Fibroblast of the aortic adventitia (primary cell): ENCODE measurements around the gene TOPAZ1. TPM values are rescaled to one million over a fixed set of nuclear protein-coding genes. Genes with fewer than 3 reads are reported as not detected.

Experiments used
- DNase-seq: peaks from one replicate; pipeline ENCODE4 v3.0.0-alpha.2; 2010; ENCODE audit warnings: low read depth
- H3K4me3 ChIP-seq: 2 replicates; pipeline ENCODE4 v1.5.1; 2011; ENCODE audit warnings: low read depth, mild to moderate bottlenecking, control low read depth, low read length, moderate library complexity
- total RNA-seq: library from RNA; depleted of rRNA; stranded (reverse); fragments of >200 nt; gene quantifications from 2 replicates; pipeline ENCODE4 v1.2.3, GENCODE V29; 2012; ENCODE audit warnings: low replicate concordance
- TF ChIP-seq, protein P1 (sequence below): IDR thresholded peaks from 2 replicates; pipeline ENCODE4 v1.5.1; 2011; ENCODE audit warnings: mild to moderate bottlenecking, low read length, control low read depth, inconsistent platforms; ENCODE audit not compliant: insufficient read depth

Gene TOPAZ1
- total RNA-seq, result not detected in 2 replicates

DNA sequence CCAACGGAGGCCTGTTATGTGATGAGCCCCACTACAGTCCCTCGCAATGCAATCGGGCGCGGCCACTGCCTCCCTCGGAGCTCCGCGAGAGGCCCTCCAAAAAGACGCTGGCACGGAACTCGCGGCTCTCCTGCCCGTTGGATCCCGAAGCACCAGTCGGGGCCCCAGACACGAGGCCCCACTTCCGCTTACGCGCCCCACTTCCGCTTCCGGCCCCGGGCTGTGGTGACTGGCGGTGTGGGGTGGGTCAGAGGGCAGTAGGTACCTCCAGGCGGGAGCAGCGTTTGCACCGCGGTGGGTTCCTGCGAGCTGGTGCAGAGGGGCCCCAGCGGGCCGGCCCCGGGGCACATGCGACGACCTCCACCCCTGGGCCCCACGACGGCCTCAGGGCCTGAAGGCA, at the start of gene TOPAZ1:
Gene TOPAZ1, plus strand, starts transcription at position 181 of the 400 bp plus-strand sequence. Its CDS starts 168 bp downstream, at position 349.
- DNase-seq, result no peak
- TF ChIP-seq, protein P1, sequence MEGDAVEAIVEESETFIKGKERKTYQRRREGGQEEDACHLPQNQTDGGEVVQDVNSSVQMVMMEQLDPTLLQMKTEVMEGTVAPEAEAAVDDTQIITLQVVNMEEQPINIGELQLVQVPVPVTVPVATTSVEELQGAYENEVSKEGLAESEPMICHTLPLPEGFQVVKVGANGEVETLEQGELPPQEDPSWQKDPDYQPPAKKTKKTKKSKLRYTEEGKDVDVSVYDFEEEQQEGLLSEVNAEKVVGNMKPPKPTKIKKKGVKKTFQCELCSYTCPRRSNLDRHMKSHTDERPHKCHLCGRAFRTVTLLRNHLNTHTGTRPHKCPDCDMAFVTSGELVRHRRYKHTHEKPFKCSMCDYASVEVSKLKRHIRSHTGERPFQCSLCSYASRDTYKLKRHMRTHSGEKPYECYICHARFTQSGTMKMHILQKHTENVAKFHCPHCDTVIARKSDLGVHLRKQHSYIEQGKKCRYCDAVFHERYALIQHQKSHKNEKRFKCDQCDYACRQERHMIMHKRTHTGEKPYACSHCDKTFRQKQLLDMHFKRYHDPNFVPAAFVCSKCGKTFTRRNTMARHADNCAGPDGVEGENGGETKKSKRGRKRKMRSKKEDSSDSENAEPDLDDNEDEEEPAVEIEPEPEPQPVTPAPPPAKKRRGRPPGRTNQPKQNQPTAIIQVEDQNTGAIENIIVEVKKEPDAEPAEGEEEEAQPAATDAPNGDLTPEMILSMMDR, result no peak

DNA sequence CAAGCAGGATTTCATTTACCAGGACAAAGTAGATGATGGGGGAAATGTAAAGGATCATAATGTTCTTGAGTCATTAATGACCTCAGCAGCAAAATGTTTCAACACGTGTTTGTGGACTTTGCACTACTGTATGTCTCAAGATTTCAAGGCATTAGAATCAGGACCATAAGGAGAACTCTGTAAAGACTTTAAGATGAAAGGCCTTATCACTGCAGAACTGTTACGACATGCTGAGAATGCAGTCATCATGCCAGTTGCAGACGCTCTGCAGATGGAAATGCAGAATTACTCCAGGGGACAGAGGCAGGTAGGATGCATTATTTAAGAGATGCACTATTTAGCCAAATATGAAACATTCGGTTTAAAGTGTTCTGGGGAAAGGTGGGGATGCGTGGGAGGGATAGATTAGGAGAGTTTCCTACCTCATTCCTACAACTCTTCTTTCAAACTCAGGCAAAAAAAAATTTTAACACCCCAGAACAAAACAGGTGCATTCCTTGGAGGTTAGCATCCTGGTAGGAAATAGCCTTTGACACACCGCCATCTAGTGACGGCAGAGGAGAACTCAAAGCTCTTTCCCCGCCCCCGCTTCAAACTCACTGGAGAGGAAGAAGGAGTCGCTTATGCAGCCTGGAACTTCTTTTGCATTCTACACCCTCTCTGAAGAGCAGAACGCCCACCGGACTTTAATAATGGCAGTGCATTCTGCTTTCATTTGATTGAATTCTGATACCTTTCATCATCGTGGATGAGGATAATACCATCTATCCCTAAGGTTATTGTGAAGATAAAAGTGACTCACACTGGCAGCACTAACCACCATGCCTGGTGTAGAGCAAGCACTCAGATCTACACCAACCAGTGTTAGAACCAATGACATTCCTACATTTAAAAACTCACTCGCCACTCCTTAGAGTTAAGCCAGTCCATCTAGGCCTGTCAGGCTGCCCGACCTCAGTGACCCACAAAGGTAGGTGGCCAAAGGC, 43.1 kb upstream of the TOPAZ1 start:
- DNase-seq, result peak; percentile 78
- TF ChIP-seq, protein P1, result peak; percentile 88
- H3K4me3 ChIP-seq, result no peak overlapping the region

More for the DNA sequence above, at the start of gene TOPAZ1:
- H3K4me3 ChIP-seq, result no peak within 1 kb of the TSS

DNA sequence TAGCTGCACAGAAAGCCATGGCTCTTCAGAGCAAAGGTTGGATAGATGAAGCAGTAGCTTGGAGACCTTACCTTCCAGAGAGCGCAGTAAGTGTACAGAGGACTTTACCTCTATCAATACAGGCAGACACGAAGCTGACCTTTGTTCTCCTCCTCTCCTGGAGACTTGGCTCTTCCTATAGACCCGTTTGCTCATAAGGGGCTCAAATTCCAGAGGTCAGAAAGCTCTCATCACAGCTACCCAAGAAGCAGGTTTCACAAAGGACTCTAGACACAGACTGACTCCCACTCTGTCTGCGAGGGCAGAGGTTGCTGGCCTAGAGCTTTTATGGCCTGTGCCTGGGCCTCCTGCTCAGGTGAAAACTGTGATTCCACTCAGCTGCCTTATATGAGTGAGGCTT, 35.4 kb upstream of the TOPAZ1 start:
- no peak overlapping the region for H3K4me3 ChIP-seq
- TF ChIP-seq, protein P1, result no peak
- no peak for DNase-seq

DNA sequence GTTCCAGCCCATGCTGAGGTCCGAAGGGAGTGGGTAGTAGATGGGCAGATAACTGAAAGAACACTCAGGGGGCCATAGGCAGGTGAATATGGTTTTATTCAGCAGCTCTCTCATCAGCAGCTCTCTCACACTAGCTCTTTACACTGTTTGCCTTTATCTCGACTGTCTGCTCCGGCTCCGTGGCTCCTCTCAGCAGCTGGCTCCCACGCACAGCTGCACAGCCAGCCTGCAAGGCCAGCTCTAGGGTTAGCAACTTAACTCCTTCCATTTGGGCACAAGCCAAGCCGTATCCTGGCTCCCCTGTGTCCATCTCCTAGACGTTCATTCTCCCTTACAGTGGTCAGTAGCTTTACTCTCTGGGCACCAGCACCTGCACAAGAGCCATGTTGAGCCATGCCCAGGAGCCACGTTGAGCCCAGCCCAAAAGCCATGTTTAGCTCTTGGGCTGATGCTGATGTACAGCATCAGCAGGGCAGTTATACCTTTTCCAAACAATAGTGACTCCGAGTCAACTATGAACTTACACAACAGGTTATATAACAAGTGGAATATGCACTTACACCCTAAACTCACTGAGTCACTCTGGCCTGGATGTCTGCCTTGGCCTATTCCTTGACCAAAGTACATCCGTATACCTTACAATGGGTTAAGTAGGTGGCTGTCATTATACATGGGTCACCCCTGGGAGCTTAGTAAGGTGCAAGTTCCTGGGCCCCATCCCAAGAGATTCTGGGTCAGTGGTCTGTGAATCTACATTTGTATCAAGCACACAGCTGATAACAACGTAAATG, 34.6 kb upstream of the TOPAZ1 start:
- TF ChIP-seq, protein P1, result no peak

DNA sequence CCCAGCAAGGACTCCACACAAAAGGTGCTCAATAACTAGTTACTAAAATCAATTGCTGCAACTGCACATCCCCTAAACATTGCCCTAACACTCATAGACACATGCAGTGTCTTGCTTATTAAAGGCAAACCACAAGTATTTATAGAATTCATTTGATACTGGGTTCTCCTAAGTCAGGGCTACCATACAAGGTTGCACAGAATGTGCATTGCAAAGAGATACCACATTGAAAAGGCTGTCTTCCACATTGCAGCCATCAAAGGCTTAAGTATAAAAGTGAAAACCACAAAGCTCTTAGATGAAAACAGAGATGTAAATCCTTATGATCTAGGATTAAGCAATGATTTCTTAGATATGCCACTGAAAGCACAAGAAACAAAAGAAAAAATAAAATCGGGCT, 33.6 kb upstream of the TOPAZ1 start:
- no peak for DNase-seq
- TF ChIP-seq, protein P1, result no peak
- H3K4me3 ChIP-seq, result no peak overlapping the region

More for the DNA sequence above, 34.6 kb upstream of the TOPAZ1 start:
- DNase-seq, result no peak
- H3K4me3 ChIP-seq, result no peak overlapping the region

DNA sequence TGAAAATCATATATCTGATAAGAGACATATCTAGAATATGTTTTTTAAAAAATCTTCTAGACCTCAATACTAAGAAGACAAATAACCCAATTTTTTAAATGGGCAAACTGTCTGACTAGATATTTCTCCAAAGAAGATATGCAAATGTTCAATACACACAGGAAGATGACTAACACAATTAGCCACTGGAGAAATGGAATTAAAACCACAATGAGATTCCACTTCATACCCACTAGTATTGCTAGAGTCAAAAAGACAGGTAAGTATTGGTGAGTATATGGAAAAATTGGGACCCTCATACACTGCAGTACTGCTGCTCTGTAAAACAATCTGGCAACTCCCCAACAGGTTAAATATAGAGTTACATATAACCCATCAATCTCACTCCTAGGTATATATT, 33.1 kb upstream of the TOPAZ1 start:
- TF ChIP-seq, protein P1, result no peak
- no peak for DNase-seq
- no peak overlapping the region for H3K4me3 ChIP-seq
